PFSK-1 (cell line): ENCODE data around the gene NFIB.

Experiments
- FOXP2 ChIP-seq: optimal IDR thresholded peaks from 2 replicates; pipeline ENCODE3; 2011; ENCODE audit warnings: borderline replicate concordance, control low read depth, inconsistent platforms; ENCODE audit not compliant: insufficient read depth; ENCODE audit errors: extremely low read length, extremely low read depth
- POLR2AphosphoS5 ChIP-seq: IDR thresholded peaks from 2 replicates; pipeline ENCODE4 v1.6.1; 2012; ENCODE audit warnings: low read depth, mild to moderate bottlenecking, control low read depth, low read length, moderate library complexity
- SIN3A ChIP-seq: IDR thresholded peaks from 2 replicates; pipeline ENCODE4 v1.6.1; 2012; ENCODE audit warnings: mild to moderate bottlenecking, low read length, moderate library complexity, borderline replicate concordance; ENCODE audit not compliant: insufficient read depth
- TAF1 ChIP-seq: IDR thresholded peaks from 2 replicates; pipeline ENCODE4 v1.6.1; 2012; ENCODE audit warnings: low read length, control low read depth, borderline replicate concordance; ENCODE audit not compliant: insufficient read depth
- TF ChIP-seq, protein P1 (sequence below), 2 experiments: IDR thresholded peaks; 2 replicates each; pipeline versions ENCODE4 v1.6.1 to v1.8.0; 2011 to 2012; ENCODE audit warnings: low read depth in 2 of 2, low read length in 2 of 2, control low read depth in 1 of 2, inconsistent platforms in 1 of 2, mild to moderate bottlenecking in 1 of 2, moderate library complexity in 1 of 2; ENCODE audit not compliant: insufficient read depth in 1 of 2

The NFIB gene

DNA sequence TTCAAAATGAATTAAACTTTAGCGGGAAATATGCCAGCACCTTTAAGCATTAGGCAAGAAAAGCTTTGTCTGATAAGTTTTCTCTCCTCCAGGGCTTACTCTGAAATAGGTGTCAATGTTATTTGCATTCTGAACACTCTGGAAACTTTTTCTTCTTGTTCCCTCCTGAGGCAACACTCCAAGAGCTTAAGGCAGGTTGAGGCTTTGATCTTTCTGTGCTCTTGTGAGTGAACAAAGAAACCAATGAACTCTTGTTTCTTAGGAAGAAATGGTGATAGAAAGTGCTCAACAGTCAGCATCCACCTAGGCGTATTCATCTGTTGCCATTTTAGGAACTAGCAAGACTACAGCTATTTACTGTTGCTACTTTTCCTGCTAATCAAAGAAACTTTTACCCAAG lies 259.8 kb downstream of the NFIB start:
- TF ChIP-seq, protein P1, sequence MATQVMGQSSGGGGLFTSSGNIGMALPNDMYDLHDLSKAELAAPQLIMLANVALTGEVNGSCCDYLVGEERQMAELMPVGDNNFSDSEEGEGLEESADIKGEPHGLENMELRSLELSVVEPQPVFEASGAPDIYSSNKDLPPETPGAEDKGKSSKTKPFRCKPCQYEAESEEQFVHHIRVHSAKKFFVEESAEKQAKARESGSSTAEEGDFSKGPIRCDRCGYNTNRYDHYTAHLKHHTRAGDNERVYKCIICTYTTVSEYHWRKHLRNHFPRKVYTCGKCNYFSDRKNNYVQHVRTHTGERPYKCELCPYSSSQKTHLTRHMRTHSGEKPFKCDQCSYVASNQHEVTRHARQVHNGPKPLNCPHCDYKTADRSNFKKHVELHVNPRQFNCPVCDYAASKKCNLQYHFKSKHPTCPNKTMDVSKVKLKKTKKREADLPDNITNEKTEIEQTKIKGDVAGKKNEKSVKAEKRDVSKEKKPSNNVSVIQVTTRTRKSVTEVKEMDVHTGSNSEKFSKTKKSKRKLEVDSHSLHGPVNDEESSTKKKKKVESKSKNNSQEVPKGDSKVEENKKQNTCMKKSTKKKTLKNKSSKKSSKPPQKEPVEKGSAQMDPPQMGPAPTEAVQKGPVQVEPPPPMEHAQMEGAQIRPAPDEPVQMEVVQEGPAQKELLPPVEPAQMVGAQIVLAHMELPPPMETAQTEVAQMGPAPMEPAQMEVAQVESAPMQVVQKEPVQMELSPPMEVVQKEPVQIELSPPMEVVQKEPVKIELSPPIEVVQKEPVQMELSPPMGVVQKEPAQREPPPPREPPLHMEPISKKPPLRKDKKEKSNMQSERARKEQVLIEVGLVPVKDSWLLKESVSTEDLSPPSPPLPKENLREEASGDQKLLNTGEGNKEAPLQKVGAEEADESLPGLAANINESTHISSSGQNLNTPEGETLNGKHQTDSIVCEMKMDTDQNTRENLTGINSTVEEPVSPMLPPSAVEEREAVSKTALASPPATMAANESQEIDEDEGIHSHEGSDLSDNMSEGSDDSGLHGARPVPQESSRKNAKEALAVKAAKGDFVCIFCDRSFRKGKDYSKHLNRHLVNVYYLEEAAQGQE (IDR thresholded peaks at IDR 0.05; ENCODE audit: insufficient read depth in 1 of 2, low read depth in 2 of 2, low read length in 2 of 2) = no peak

DNA sequence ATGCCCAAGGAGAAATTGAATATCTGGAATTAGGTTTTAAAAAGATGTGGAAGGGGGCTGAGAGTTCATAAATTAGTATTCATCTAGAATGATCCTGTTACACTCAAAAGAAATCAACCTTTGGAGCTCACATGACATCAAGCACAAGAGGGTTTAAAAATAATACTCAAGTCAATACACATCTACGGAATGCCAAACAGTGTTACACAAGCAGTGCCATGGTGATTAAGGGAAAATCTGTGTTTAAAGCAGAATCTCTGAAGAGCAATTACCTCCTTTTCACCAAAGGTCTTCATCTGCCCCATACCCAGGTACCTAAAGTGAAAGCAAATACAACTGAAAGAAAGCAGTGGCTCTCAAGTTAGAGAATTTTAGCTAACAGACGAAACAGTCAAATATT lies 261.6 kb downstream of the NFIB start:
- no peak for TF ChIP-seq POLR2AphosphoS5
- no peak for TF ChIP-seq TAF1
- TF ChIP-seq FOXP2 = no peak
- no peak for TF ChIP-seq SIN3A
- TF ChIP-seq, protein P1 (IDR thresholded peaks at IDR 0.05; ENCODE audit: insufficient read depth in 1 of 2, low read depth in 2 of 2, low read length in 2 of 2) = no peak

DNA sequence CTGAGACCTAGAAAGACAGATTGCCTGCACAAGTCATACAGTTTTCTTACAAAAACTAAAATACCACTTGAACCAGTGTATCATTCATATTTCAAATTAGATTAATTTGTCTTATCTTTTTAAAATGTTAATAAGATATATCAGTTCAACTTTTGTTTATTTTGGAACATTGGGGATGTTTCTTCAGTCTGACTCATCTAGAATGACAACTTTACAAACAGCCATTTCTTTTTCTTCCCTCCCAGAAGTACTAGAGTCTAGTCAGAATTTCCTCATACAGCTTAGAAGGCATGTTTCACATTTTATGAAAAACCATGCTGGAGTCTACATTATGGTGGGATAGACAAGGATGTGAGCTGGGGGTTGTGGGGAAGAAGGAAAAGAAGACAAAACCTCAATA lies 262.5 kb downstream of the NFIB start:
- no peak for TF ChIP-seq FOXP2
- TF ChIP-seq TAF1 = no peak
- TF ChIP-seq POLR2AphosphoS5 = no peak
- TF ChIP-seq SIN3A = no peak
- TF ChIP-seq, protein P1 (IDR thresholded peaks at IDR 0.05; ENCODE audit: insufficient read depth in 1 of 2, low read depth in 2 of 2, low read length in 2 of 2) = no peak

DNA sequence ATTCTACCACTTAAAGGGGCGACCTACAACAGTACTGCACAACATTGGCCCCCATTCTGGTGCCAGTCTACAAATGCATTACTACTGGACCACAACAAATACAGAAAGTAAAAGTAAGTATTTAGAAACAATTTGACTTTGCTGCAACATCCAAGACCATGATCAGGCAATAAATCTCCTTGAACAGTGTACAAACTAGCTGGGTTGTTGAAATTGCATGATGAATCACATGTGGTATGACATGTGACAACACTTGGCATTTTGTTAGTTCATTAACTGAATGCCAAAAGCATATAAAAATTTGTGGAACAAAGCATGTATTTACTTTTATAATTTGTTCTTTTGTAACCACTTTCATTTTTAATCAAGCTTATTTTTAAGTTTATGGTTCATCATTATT lies 270.5 kb downstream of the NFIB start:
- TF ChIP-seq POLR2AphosphoS5 (no peak), TAF1 (no peak), FOXP2 (no peak), SIN3A (no peak)
- TF ChIP-seq, protein P1 (IDR thresholded peaks at IDR 0.05; ENCODE audit: insufficient read depth in 1 of 2, low read depth in 2 of 2, low read length in 2 of 2) = no peak

DNA sequence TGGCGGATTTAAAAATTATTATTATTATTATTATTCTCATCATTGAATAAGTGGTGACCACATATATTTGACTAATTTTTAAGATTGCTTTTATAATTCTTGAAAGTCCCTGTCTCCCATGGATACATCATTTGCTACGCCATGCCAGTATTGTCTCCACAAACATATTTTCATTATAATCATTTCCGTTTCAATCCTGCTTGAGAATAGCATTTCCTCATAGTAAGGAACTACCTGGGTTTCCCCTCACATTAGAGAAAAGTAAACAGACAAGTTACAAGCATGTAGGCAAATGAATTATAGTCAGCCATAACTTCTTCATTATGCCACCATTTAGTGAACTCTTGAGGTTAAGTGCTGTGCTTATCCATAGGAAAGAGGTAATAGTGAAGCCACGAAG lies 276.6 kb downstream of the NFIB start:
- TF ChIP-seq TAF1 (no peak), POLR2AphosphoS5 (no peak), SIN3A (no peak)

DNA sequence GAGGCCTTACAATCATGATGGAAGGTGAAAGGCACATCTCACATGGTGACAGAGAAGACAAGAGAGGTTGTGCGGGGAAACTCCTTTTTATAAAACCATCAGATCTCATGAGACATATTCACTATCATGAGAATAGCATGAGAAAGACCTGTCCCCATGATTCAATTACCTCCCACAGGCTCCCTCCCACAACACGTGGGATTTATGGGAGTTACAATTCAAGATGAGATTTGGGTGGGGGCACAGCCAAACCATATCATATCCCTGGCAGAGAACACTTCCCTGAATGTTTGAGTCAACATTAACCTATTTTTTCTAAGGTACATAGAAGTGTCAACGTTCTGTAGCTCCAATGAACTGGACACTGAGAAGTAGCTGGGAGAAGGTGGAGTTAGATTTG lies 280.9 kb downstream of the NFIB start:
- TF ChIP-seq FOXP2 (no peak), SIN3A (no peak)
